ENCODE measurements around the gene PXK.

DNA sequence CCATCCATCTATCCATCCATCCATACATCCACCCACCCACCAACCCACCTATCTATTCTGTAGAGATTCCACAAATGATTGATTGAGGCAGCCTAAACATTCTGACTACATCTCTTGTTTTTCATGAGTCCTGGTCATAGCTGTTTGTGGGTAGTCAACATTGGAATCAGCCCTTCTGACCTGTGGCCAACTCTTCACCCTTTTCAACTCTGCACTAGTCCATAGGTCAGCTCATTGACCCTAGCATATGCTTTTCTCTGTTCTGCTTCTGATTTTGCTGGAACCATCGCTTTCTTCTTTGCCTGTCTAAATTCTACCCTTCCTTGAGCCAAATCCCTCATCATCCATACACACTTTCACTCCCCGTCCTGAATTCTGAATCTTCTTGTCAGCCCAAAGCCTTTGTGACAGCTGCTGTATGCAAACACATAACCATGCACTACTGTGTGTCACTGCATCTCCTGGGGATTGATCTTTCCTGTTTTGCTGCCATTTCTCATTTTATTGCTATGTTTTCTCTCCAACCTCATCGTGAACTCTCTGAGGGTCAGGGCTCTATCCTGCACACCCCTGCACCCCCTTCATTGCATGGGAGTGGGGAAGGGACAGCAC, 142.4 kb downstream of the PXK start:
- TF ChIP-seq POLR2A (IDR thresholded peaks at IDR 0.05): no peak
- TF ChIP-seq, protein P1, sequence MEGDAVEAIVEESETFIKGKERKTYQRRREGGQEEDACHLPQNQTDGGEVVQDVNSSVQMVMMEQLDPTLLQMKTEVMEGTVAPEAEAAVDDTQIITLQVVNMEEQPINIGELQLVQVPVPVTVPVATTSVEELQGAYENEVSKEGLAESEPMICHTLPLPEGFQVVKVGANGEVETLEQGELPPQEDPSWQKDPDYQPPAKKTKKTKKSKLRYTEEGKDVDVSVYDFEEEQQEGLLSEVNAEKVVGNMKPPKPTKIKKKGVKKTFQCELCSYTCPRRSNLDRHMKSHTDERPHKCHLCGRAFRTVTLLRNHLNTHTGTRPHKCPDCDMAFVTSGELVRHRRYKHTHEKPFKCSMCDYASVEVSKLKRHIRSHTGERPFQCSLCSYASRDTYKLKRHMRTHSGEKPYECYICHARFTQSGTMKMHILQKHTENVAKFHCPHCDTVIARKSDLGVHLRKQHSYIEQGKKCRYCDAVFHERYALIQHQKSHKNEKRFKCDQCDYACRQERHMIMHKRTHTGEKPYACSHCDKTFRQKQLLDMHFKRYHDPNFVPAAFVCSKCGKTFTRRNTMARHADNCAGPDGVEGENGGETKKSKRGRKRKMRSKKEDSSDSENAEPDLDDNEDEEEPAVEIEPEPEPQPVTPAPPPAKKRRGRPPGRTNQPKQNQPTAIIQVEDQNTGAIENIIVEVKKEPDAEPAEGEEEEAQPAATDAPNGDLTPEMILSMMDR (IDR thresholded peaks at IDR 0.05): no peak
